Ramos (cell line): Measurements from ENCODE around the gene DEPDC7.

ENCODE experiments used
- in situ Hi-C: fragments of 300-500 bp; cut with MboI; formaldehyde crosslinking; loops from one replicate; pipeline ENCODE4 v1.14.3; 2022; ENCODE audit warnings: low sequenced_read_pairs; ENCODE audit not compliant: unreplicated experiment

Gene DEPDC7

GRCh38 chr11:33015621-33016551, at the start of gene DEPDC7:
TSS of gene DEPDC7 (plus strand) at chr11:33015878. CDS start at chr11:33015956, 78 bp downstream.
- in situ Hi-C loops = no loop called here

- in situ Hi-C loops = loop anchor here (10.0 to 25.0 kb wide), 2 partner anchors 96 to 369 kb away; no protein-coding TSS in a partner anchor
Measured at GRCh38 chr11:32968541-32968940, 47.1 kb upstream of the DEPDC7 start.

GRCh38 chr11:32972233-32972632, 43.4 kb upstream of the DEPDC7 start:
- in situ Hi-C loops = loop anchor here (25.0 kb wide), 1 partner anchor 365 kb away; no protein-coding TSS in a partner anchor

- in situ Hi-C loops = loop anchor here (25.0 kb wide), 1 partner anchor 365 kb away; no protein-coding TSS in a partner anchor
Measured at GRCh38 chr11:32972781-32973180, 42.9 kb upstream of the DEPDC7 start.

GRCh38 chr11:32982626-32983025, 33.1 kb upstream of the DEPDC7 start:
- in situ Hi-C loops = no loop called here

- in situ Hi-C loops = no loop called here
Measured at GRCh38 chr11:32983506-32983905, 32.2 kb upstream of the DEPDC7 start.

- in situ Hi-C loops = no loop called here
Measured at GRCh38 chr11:32985600-32985999, 30.1 kb upstream of the DEPDC7 start.

GRCh38 chr11:32987851-32988250, 27.8 kb upstream of the DEPDC7 start:
- in situ Hi-C loops = no loop called here

- in situ Hi-C loops = no loop called here
Measured at GRCh38 chr11:32990481-32990880, 25.2 kb upstream of the DEPDC7 start.

GRCh38 chr11:32991427-32991826, 24.3 kb upstream of the DEPDC7 start:
- in situ Hi-C loops = no loop called here

GRCh38 chr11:32991898-32992297, 23.8 kb upstream of the DEPDC7 start:
- in situ Hi-C loops = no loop called here

- in situ Hi-C loops = no loop called here
Measured at GRCh38 chr11:33000181-33000580, 15.5 kb upstream of the DEPDC7 start.

- in situ Hi-C loops = no loop called here
Measured at GRCh38 chr11:33001281-33001680, 14.4 kb upstream of the DEPDC7 start.

GRCh38 chr11:33001751-33002542, 13.7 kb upstream of the DEPDC7 start:
- in situ Hi-C loops = no loop called here

GRCh38 chr11:33005175-33005574, 10.5 kb upstream of the DEPDC7 start:
- in situ Hi-C loops = no loop called here

GRCh38 chr11:33006010-33006409, 9.7 kb upstream of the DEPDC7 start:
- in situ Hi-C loops = no loop called here

- in situ Hi-C loops = no loop called here
Measured at GRCh38 chr11:33013755-33014154, 1.9 kb upstream of the DEPDC7 start.

- in situ Hi-C loops = no loop called here
Measured at GRCh38 chr11:33016654-33017053, 976 bp downstream of the DEPDC7 start.

- in situ Hi-C loops = no loop called here
Measured at GRCh38 chr11:33017478-33017877, 1.8 kb downstream of the DEPDC7 start.

- in situ Hi-C loops = no loop called here
Measured at GRCh38 chr11:33017965-33018364, 2.3 kb downstream of the DEPDC7 start.

- in situ Hi-C loops = no loop called here
Measured at GRCh38 chr11:33018840-33019239, 3.2 kb downstream of the DEPDC7 start.
